ENCODE data around the gene BTBD9. TPM values are rescaled to one million over a fixed set of nuclear protein-coding genes. Genes with fewer than 3 reads are reported as not detected.

The BTBD9 gene
- total RNA-seq, 1 experiment from 2014 or later = 15.4 TPM

GRCh38 chr6:38481851-38482250, 157.9 kb downstream of the BTBD9 start:
- DNase-seq (ENCODE audit: low read depth) = no peak

DNA sequence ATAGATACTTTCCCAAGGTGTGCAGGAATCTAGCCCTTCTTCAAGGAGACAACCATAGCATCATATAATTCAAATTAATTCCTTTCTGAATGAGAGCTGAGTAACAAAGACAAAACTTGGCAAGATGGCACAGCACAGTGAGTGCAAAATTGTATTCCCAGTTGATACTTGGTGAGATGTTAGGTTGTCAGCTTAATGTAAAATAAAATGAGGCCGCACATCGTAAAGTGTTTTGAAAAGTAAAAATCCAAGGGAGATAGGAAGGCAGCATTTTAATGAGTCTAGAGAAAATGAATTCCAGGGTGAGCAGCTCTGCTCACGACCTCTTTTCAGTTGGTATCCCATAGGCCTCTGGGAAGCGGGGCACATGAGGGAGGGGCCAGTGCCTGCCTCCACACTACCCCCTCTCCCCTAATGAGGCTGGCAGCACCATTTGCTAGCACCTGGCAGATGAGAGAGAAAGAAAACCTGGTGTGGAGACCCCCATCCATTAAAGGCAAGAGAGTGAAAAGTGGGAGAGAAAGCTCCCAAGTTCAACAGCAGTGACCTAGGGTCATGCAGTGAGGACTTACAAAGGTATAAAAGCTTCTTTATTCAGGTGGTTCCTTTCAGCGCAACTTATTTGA, 158.4 kb downstream of the BTBD9 start:
- no peak for DNase-seq (ENCODE audit: low read depth)

DNA sequence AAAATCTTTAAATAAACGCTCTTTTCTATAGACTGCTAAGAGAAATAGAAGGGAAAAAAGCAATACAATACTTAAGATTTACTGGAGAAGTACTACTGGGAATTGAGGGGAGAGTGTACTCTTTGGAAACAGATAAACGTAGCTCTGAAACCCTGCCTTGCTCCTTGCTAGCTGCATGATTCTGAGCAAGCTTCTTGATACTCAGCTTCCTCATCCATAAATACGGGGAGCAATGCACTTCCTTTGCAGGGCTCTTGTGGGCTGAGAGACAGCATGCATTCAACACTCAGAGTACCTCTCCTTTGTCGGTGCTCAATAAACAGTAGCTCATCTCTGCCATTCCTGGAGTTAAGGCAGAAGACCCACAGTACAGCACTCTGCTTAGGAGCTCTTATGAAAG, 159.7 kb downstream of the BTBD9 start:
- no peak for DNase-seq (ENCODE audit: low read depth)

DNA sequence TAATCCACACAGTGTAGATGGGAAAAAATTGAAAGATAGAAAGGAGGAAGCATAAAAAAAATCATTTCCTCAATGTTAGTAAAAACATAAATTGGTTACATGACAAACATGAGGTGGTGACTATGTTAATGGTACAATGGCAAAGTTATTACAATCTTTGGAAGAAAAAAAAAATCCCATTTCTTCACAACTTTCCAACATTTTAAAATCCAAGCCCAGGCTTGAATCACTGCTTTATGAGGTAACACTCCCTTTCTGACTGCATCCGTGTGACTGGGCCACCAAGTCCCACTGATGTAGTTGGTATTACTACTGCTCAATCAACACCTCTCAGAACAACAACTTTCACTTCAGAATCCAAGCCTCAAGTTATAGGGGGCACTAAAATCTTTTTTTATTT, 160.4 kb downstream of the BTBD9 start:
- DNase-seq (ENCODE audit: low read depth) = no peak

DNA sequence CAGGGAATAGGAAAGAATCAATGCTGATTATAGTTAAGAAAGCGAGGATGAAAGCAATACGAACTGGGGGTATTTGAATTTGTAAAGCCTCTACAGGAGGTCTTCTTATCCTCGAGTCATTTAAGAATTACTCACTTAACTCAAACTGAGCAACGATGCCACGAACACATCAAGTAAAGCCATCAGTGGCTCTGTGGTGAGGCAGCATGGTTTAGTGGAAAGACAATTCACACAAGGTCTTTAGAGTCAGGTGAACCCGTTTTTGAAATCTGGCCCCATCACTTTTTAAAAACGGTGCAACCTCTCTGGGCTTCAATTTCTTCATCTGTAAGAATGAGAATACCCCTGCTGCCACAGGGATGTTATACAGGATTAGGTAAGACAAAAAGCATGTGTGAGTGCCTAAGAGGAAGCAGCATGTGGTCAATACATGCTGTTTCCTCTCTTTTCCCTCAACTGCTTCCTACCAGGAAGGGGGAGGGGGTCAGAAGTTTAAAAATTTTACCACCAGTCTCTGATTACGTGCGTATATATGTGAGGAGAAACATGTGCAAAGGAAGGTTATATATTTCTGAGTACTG, 162.0 kb downstream of the BTBD9 start:
- no peak for DNase-seq (ENCODE audit: low read depth)

DNA sequence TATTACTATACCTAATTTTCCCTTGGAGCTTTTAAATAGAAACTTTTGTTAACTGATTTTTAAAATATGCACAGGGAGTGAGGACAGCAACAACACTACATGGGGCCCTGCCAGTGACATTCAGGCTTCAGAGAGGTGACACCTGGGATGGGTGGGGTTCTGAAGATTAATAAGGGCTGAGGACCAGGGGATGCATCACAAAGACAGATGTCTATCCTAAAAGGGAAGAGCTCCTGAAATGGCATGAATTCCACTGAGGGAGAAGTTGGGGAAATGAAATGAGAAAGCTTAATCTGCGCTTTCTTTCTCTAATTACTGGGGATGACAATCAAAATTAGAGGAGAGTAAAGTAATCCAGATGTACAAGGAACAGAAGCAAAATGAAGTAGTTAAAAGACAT, 162.8 kb downstream of the BTBD9 start:
- no peak for DNase-seq (ENCODE audit: low read depth)

GRCh38 chr6:38476141-38476540, 163.6 kb downstream of the BTBD9 start:
- DNase-seq (ENCODE audit: low read depth) = no peak

DNA sequence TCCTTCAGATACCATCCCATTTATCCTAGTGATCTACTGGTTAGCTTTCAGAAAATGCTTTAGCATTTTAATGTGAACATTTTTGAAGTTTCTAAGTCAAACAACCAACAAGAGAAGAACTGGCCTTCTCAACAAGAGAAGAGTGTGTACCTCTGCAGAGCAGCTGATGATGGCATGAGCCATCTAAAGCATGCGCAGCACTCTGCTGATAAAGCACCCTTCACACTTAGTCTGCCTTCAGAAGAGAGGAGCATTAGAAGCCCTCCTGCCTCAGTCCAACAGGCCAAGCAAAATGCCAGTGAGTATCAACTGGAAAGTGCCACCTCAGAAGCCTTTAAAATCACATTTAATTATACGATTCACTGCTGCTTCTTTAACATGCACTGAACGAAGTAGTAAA, 169.2 kb downstream of the BTBD9 start:
- no peak for DNase-seq (ENCODE audit: low read depth)

GRCh38 chr6:38467566-38467965, 172.2 kb downstream of the BTBD9 start:
- no peak for DNase-seq (ENCODE audit: low read depth)

GRCh38 chr6:38460186-38460585, 179.5 kb downstream of the BTBD9 start:
- DNase-seq (ENCODE audit: low read depth) = no peak

DNA sequence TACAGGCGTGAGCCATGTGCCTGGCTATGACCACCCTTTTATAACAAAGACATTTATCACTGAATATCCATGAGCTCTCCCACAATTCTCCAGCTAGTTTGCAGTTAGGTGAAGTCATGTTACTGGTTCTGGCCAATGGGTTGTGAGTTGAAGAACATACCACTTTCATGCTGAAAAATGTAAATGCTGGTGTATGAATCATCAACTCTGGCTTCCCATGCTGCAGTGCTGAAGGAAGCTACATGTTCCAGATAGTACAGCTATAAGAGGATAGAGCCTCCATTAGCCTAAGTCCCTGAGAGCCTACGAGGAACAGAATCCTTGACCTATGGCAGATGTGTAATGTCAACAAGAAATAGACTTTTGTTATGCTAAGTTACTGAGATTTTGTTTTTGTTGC, 180.4 kb downstream of the BTBD9 start:
- DNase-seq (ENCODE audit: low read depth) = peak; percentile 22

- no peak for DNase-seq (ENCODE audit: low read depth)
Measured at GRCh38 chr6:38453861-38454260, 185.9 kb downstream of the BTBD9 start.

GRCh38 chr6:38452816-38453660, 186.7 kb downstream of the BTBD9 start:
- no peak for DNase-seq (ENCODE audit: low read depth)

GRCh38 chr6:38450717-38451116, 189.0 kb downstream of the BTBD9 start:
- no peak for DNase-seq (ENCODE audit: low read depth)

- no peak for DNase-seq (ENCODE audit: low read depth)
Measured at GRCh38 chr6:38445925-38446324, 193.8 kb downstream of the BTBD9 start.

DNA sequence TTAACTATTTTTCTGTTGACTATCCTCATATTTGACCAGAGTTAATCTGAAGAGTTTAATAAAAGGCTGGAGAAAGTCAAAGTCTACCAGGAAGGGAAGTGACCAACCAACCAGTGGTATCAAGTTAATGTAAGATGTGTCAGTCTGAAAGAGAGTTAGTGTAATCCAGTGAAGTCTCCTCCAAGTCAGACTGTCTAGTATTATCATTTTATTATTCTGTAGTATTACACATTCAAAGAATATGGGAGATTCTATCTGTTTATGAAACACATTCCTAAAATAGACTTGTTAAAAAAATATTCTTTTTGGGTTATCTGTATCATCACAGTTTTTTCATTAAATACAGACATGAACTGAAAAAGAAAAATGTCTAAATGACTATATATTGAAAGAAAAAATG, 194.4 kb downstream of the BTBD9 start:
- DNase-seq (ENCODE audit: low read depth) = no peak

DNA sequence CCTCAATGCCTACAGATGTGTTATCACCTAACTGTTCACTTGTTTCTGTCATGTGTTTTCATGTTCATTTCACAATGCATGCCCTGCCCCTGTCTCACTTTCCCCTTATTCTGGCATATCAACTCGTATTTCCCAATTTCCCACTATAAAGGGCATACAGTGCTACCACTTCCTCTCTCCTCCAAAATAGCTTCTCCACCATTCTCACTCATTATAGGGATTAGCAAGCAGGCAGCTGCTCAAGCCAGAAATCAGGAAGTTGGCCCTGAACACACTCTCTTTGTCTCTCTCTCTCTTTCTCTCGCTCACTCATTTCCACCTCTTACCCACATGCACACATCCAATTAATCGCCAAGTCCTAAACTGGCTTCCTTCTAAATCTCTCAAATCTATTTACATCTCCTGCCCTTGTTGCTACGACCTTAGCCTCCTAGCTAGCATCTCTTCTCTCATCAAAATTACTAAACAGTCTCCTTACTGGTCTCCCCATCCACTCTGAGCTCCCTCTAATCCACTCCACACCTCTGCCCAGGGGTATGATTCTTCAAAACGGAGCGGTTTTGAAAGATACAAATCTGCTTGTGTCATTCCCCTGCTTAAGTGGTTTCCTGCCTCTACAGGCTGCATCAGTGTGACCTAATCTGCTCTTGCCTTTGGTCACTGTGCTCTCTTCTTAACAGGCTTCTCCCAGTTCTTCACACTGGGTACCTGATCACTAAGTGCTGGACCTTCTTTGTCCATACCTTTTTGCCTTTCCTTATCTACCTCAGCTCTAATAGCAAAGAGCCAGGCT, 196.2 kb downstream of the BTBD9 start:
- peak; percentile 13 for DNase-seq (ENCODE audit: low read depth)

GRCh38 chr6:38438097-38438496, 201.6 kb downstream of the BTBD9 start:
- no peak for DNase-seq (ENCODE audit: low read depth)

DNA sequence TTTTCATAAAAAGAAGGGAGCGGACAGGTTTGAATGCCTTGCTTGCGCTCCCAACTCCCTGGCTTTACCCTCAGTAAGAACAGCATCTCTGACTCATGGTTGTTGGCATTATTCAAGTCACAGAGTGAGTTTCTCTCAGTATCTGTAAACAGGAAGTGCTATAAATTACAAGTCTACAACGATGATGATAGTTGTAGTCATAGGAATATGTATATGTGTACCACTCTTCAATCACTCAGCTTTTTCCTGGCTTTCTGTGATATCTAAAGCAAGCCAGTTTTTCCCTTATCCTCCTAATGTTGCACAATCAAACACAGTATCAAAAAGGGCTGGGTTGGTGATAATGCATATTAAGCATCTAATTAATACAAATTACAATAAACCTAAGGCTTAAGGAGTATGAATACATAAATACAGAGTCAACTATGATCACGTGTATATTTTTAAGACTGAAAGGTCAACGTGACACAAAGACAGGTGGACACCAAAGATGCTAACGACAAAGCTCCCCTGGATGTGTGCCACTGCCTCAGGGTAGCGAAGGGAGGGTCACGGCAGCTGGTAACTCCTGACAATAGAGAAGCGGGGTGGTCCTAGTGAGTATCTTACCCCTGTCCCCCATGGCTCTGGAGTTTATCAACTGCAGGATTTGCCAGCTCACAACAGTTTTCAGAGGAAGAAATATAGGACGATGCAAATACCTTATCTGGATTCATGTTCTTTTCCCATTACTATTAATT, 202.8 kb downstream of the BTBD9 start:
- DNase-seq (ENCODE audit: low read depth) = peak; percentile 10

- DNase-seq (ENCODE audit: low read depth) = no peak
Measured at GRCh38 chr6:38435330-38435729, 204.4 kb downstream of the BTBD9 start.

- DNase-seq (ENCODE audit: low read depth) = no peak
Measured at GRCh38 chr6:38434051-38434450, 205.7 kb downstream of the BTBD9 start.

- DNase-seq (ENCODE audit: low read depth) = peak; percentile 18
Measured at GRCh38 chr6:38432479-38432878, 207.2 kb downstream of the BTBD9 start.

Data from Daoy (cell line).